Renal pelvis (tissue), 4 donors: ENCODE data around the gene ACCSL. TPM values are rescaled to one million over a fixed set of nuclear protein-coding genes. Genes with fewer than 3 reads are reported as not detected.

ENCODE experiments used
- DNase-seq: peaks from one replicate; pipeline ENCODE4 v3.0.0-alpha.2; 2013
- polyA plus RNA-seq, 3 donors: library from polyadenylated mRNA; unstranded; fragments of 120-200 nt; gene quantifications; one replicate each; pipeline ENCODE4 v1.2.1, GENCODE V29; 2013; ENCODE audit not compliant: insufficient read length in 3 of 3

Gene ACCSL
- polyA plus RNA-seq, 3 donors, result 0.13 TPM; not detected in 2

- DNase-seq, result no peak
Observed at GRCh38 chr11:44051171-44051570, 3.4 kb downstream of the ACCSL start.

GRCh38 chr11:44057340-44057739 is 9.6 kb downstream of the ACCSL start:
- no peak for DNase-seq

DNA sequence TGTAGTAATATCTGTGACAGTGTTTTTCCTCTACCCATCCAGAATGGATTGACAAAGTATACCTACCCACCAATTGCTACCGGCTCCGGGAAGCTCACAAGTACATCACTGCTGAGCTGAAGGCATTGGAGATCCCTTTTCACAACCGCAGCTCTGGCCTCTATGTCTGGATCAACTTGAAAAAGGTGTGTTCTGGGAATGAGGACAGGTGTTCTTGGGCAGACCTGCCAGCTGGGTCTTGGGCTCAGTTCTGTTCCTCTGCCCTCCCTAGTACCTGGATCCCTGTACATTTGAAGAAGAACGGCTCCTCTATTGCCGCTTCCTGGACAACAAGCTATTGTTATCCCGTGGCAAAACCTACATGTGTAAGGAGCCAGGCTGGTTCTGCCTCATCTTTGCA is 10.5 kb downstream of the ACCSL start:
- DNase-seq, result no peak

DNA sequence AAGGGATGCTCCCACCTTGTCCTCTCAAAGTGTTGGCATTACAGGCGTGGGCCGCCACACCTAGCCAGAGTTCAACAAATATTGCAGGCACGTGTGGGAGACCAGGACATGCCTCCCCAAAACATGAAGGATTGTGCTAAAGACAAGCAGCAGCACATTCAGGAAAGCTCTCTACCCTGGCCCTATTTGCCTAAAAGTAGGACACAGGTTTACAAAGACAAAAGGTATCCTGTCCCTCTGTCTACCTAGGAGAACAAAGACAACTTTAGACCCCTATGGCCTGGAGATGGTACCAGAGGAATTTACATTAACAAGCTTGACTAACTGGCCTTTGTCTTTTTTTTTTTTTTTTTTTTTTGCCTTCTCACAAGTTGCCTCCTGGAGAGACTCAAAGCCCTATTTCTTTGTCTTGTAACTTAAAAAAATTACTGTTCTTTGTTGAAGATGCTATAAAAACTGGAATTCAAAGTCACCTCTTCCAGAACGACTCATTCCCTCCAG is 17.4 kb downstream of the ACCSL start:
- DNase-seq, result peak; percentile 1

GRCh38 chr11:44065841-44066731 is 18.3 kb downstream of the ACCSL start, which contains the start of gene ACCS:
ACCS (plus strand) TSS chr11:44066270; CDS start chr11:44067628, 1,358 bp downstream.
- peak; percentile 92 for DNase-seq

- no peak for DNase-seq
Observed at GRCh38 chr11:44066732-44067141, 19.0 kb downstream of the ACCSL start.

GRCh38 chr11:44067266-44067665 is 19.5 kb downstream of the ACCSL start:
- no peak for DNase-seq

- DNase-seq, result no peak
Observed at GRCh38 chr11:44068180-44068579, 20.4 kb downstream of the ACCSL start.

GRCh38 chr11:44071157-44071556 is 23.4 kb downstream of the ACCSL start:
- DNase-seq, result no peak

- no peak for DNase-seq
Observed at GRCh38 chr11:44072757-44073658, 25.2 kb downstream of the ACCSL start.

DNA sequence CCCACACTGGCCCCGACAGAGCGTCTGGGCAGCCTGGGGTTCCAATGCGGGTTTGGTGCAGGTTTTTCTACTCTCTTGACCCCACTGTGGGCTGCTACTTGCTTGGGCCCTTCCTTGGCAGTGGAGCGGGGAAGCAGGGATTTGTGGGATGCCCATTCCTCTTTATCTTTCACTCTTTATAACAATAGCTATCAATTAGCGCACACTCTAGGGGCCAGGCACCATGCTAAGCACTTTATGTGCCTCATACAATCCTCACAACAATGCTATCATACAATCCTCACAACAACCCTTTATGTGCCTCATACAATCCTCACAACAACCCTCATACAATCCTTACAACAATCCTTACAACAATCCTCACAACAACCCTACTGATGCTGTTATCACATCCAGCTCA is 31.0 kb downstream of the ACCSL start:
- DNase-seq, result no peak

- no peak for DNase-seq
Observed at GRCh38 chr11:44079376-44079775, 31.6 kb downstream of the ACCSL start.

DNA sequence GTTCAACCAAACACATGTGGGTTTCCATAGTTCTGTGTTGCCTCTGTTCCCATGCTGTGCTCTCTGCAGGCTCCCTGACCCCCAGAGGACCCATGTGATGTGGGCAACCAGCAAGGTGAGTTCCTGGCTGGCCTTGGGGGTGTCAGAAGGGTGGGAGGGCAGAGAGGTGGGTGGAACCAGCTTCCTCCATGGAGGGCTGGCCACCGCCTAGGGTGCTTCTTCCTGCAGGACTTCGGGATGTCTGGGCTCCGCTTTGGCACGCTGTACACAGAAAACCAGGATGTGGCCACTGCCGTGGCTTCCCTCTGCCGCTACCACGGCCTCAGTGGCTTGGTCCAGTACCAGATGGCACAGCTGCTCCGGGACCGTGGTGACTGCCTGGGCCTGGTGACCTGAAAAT is 33.2 kb downstream of the ACCSL start:
- no peak for DNase-seq

DNA sequence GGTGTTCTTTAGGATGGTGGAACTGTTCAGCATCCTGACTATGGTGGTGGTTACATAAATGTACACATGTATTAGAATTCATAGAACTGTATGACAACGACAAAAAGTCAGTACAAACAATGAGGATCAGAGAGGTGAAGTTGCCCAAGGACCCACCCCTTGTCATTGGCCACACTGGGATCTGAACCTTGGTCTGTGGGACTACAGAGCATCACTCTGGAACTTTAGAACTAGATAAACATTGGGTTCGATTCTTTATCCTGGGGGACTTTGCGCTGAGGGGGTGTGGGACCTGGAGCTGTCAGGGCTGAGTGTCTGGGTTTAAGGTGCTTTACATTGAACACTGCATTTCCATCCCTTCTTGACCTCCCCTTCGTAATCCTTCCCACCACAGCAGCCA is 34.9 kb downstream of the ACCSL start:
- DNase-seq, result no peak

DNA sequence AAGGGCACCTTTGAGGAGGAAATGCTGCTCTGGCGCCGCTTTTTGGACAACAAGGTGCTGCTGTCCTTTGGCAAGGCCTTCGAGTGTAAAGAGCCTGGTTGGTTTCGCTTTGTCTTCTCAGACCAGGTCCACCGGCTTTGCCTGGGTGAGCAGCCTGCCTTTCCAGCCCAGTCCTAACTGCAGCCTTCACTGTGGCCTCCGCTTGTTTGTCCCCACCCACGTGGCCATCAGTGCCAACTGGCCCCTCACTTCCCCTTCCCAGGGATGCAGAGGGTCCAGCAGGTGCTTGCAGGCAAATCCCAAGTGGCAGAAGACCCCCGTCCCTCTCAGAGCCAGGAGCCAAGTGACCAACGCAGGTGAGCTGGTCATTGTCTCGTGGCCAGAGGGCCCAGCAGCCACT is 35.7 kb downstream of the ACCSL start:
- DNase-seq, result no peak

- DNase-seq, result no peak
Observed at GRCh38 chr11:44083906-44084305, 36.1 kb downstream of the ACCSL start.

DNA sequence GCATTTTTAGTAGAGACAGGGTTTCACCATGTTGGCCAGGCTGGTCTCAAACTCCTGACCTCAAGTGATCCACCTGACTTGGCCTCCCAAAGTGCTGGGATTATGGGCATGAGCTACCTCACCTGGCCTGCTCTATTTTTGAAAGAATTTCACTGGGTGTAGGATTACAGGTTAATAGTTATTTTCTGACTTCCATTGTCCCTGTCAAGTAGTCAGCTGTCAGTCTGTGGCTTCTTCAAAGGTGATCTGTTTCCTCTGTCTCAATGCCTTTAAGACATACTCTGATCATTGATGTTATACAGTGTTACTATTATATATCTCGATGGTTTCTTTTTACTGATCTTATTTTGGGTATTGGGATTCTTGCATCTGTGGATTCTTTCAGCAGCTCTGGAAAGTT is 37.5 kb downstream of the ACCSL start:
- no peak for DNase-seq

DNA sequence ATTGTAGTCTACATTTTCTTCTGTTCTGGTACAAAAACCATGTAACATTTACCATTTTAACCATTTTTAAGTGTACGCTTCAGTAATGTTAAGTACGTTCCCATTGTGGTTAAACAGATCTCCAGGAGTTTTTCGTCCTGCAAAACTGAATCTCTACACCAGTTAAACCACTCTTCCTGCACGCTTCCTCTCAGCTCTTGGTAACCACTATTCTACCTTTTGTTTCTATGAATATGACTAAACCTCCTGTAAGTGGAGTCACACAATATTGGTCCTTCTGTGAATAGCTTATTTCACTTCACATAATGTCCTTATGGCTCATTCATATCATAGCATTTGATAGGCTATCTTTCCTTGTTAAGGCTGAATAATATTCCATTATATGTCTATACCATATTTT is 40.6 kb downstream of the ACCSL start:
- DNase-seq, result no peak

DNA sequence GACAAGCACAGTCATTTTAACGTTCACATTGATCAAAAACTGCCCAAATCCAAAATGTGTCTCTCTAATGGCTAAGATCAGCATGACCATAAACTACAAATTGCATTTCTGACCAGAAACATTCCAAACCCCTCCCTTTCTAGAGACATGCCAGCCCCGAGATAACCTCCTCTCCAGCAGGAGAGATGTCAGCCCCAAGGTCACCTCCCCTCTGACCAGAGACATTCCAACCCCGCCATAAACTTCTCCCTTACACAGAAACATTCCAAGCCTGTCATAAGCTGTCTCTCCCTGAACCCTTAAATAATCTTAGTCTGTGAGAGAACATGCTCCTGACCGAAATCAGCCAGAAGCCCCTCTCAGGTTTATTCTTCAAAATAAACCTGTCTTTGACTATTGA is 41.1 kb downstream of the ACCSL start:
- no peak for DNase-seq

- no peak for DNase-seq
Observed at GRCh38 chr11:44090539-44090938, 42.8 kb downstream of the ACCSL start.

- DNase-seq, result peak; percentile 78
Observed at GRCh38 chr11:44094260-44094868, 46.6 kb downstream of the ACCSL start.
